PC-3 (cell line): ENCODE measurements around the gene MRPS12. TPM values are rescaled to one million over a fixed set of nuclear protein-coding genes. Genes with fewer than 3 reads are reported as not detected.

Experiments used
- ATAC-seq: fragments of 200-7000 bp; cut with Tn5 transposase; 2 replicates; pipeline ENCODE4 v1.9.1; 2020; ENCODE audit warnings: mild to moderate bottlenecking, moderate library complexity
- BruUV-seq: library from RNA; stranded (reverse); fragments of 400-500 nt; replicated peaks from 2 replicates; lab custom pipeline; 2021; lab: Mats Ljungman, UMichigan
- CTCF ChIA-PET: fragments of 300-600 bp; sonication (Branson Sonifier 250); formaldehyde crosslinking; loops from one replicate; lab custom pipeline; 2022; ENCODE audit warnings: antibody characterized with exemption; lab: Charles Lee
- POLR2A ChIA-PET: fragments of 300-600 bp; sonication (Branson Sonifier 250); formaldehyde crosslinking; loops from one replicate; lab custom pipeline; 2022; ENCODE audit warnings: antibody characterized with exemption; ENCODE audit not compliant: unreplicated experiment; lab: Charles Lee
- DNase-seq: peaks from one replicate; pipeline ENCODE4 v3.0.0-alpha.2; 2015
- H2AFZ ChIP-seq: fragments of 300-600 bp; sonication (generic); 2 replicates; pipeline ENCODE4 v1.6.0; 2016; ENCODE audit warnings: antibody characterized with exemption, low read length
- H3F3A ChIP-seq: fragments of 300-600 bp; sonication (generic); one replicate; pipeline ENCODE4 v1.6.0; 2017; ENCODE audit warnings: antibody characterized with exemption, low read length, control low read depth, mild to moderate bottlenecking; ENCODE audit not compliant: unreplicated experiment
- H3K27ac ChIP-seq: fragments of 300-600 bp; sonication (generic); 2 replicates; pipeline ENCODE4 v1.5.1; 2016; ENCODE audit warnings: mild to moderate bottlenecking, low read length
- H3K27me3 ChIP-seq: fragments of 300-600 bp; sonication (generic); 2 replicates; pipeline ENCODE4 v1.6.1; 2016; ENCODE audit warnings: low read length, mixed read lengths
- H3K36me3 ChIP-seq: fragments of 300-600 bp; sonication (generic); 2 replicates; pipeline ENCODE4 v1.6.1; 2016; ENCODE audit warnings: low read depth, mixed run types, low read length, mixed read lengths
- H3K4me1 ChIP-seq: fragments of 300-600 bp; sonication (generic); 2 replicates; pipeline ENCODE4 v1.5.1; 2016; ENCODE audit warnings: low read length; ENCODE audit not compliant: insufficient read depth
- H3K4me2 ChIP-seq: fragments of 300-600 bp; sonication (generic); 2 replicates; pipeline ENCODE4 v1.6.0; 2016; ENCODE audit warnings: low read length
- H3K4me3 ChIP-seq: fragments of 300-600 bp; sonication (generic); 2 replicates; pipeline ENCODE4 v1.5.1; 2016; ENCODE audit warnings: mild to moderate bottlenecking, low read length, mixed read lengths
- H3K79me2 ChIP-seq: fragments of 300-600 bp; sonication (generic); 2 replicates; pipeline ENCODE4 v1.6.1; 2017; ENCODE audit warnings: low read length, mixed read lengths
- H3K9ac ChIP-seq: fragments of 300-600 bp; sonication (generic); 2 replicates; pipeline ENCODE4 v1.6.0; 2016; ENCODE audit warnings: mild to moderate bottlenecking, low read length
- H3K9me2 ChIP-seq: fragments of 300-600 bp; sonication (generic); replicated peaks from 2 replicates; pipeline ENCODE4 v1.6.1; 2016; ENCODE audit warnings: mixed run types, low read length, mixed read lengths
- H3K9me3 ChIP-seq: fragments of 300-600 bp; sonication (generic); 2 replicates; pipeline ENCODE4 v1.6.1; 2016; ENCODE audit warnings: low read length, mixed read lengths
- H4K20me1 ChIP-seq: fragments of 300-600 bp; sonication (generic); 2 replicates; pipeline ENCODE4 v1.6.1; 2016; ENCODE audit warnings: low read length, mixed read lengths
- CTCF ChIP-seq: fragments of 300-600 bp; sonication (generic); conservative IDR thresholded peaks from 2 replicates; pipeline ENCODE4 v1.5.1; 2017; ENCODE audit warnings: antibody characterized with exemption, low read depth, mild to moderate bottlenecking, low read length
- EZH2 ChIP-seq: fragments of 300-600 bp; sonication (generic); IDR thresholded peaks from one replicate; pipeline ENCODE4 v1.6.1; 2017; ENCODE audit warnings: antibody characterized with exemption, mild to moderate bottlenecking, low read length; ENCODE audit not compliant: unreplicated experiment
- EZH2phosphoT487 ChIP-seq: fragments of 300-600 bp; sonication (generic); IDR thresholded peaks from 2 replicates; pipeline ENCODE4 v1.6.1; 2018; ENCODE audit warnings: mild to moderate bottlenecking, antibody characterized with exemption, low read length, borderline replicate concordance
- intact Hi-C: fragments of 100-400 bp; cut with micrococcal nuclease; formaldehyde crosslinking; loops from 2 replicates; pipeline ENCODE4 v1.9.0; 2023
- total RNA-seq: library from RNA; depleted of rRNA; stranded (reverse); fragments of >200 nt; gene quantifications from 2 replicates; pipeline ENCODE4 v1.2.3, GENCODE V29; 2014

The MRPS12 gene
- total RNA-seq, 1 experiment from 2014 or later = 156 TPM

- Histone ChIP-seq H4K20me1 (no peaks in the 10 kb centered on the region), H3K4me1 (no peaks in the 10 kb centered on the region; the same call in 1 of the 2 replicates), H3K79me2 (peaks cover 44% of the 10 kb centered on the region), H3F3A (no peaks in the 10 kb centered on the region), H3K9me2 (no peaks in the 10 kb centered on the region), H3K4me3 (peak within 1 kb of the TSS; percentile 78), H3K9me3 (no peaks in the 10 kb centered on the region), H2AFZ (peak within 1 kb of the TSS; percentile 93), H3K36me3 (peaks cover 15% of the 10 kb centered on the region), H3K27me3 (no peaks in the 10 kb centered on the region), H3K4me2 (peak within 1 kb of the TSS; percentile 98), H3K9ac (peak within 1 kb of the TSS; percentile 93), H3K27ac (peak within 1 kb of the TSS; percentile 83)
- TSS peak; percentile 63 for BruUV-seq
- POLR2A ChIA-PET = interaction anchor here (0.7 to 1.0 kb wide), 4 partner anchors 79 to 311 kb away, joined by 3 to 5 read pairs (median 4); partner anchors contain the start of gene EIF3K
- DNase-seq = peak; percentile 90
- ATAC-seq = peak; percentile 60
- no peak for TF ChIP-seq EZH2
- TF ChIP-seq CTCF = peak; percentile 94
- no peak for TF ChIP-seq EZH2phosphoT487
- intact Hi-C loops = loop anchor here (1.0 to 10.0 kb wide), 3 partner anchors 31 to 385 kb away; partner anchors contain the start of genes NFKBIB and SIRT2
- CTCF ChIA-PET = interaction anchor here (0.6 to 1.4 kb wide), 7 partner anchors 22 to 386 kb away, joined by 3 to 7 read pairs (median 4); partner anchors contain the start of genes NFKBIB and SIRT2
Measured at GRCh38 chr19:38929929-38930775, 592 bp upstream of the MRPS12 start, which contains the start of gene SARS2. SARS2 (minus strand) TSS chr19:38930763; CDS start chr19:38930736, 27 bp downstream.

GRCh38 chr19:38931521-38931793, 713 bp downstream of the MRPS12 start:
- BruUV-seq = no TSS peak
- Histone ChIP-seq H3K36me3 (peaks cover 15% of the 10 kb centered on the region), H3F3A (no peaks in the 10 kb centered on the region), H3K27ac (no peak overlapping the region), H4K20me1 (no peaks in the 10 kb centered on the region), H3K9ac (peak overlapping the region; percentile 93), H3K4me1 (no peaks in the 10 kb centered on the region; the same call in 1 of the 2 replicates), H3K27me3 (no peaks in the 10 kb centered on the region), H3K4me3 (peak overlapping the region; percentile 78), H3K9me2 (no peaks in the 10 kb centered on the region), H3K79me2 (peaks cover 44% of the 10 kb centered on the region), H3K9me3 (no peaks in the 10 kb centered on the region), H3K4me2 (peak overlapping the region; percentile 98), H2AFZ (no peak overlapping the region)
- DNase-seq (no peak), ATAC-seq (no peak)
- intact Hi-C loops = loop anchor here (10.0 kb wide), 1 partner anchor 387 kb away; no protein-coding TSS in a partner anchor
- ChIA-PET POLR2A (no interaction called here), CTCF (no interaction called here)
- TF ChIP-seq CTCF (no peak), EZH2 (no peak), EZH2phosphoT487 (no peak)
